WTC11 (cell line): ENCODE data around the gene SOCS6. TPM values are rescaled to one million over a fixed set of nuclear protein-coding genes. Genes with fewer than 3 reads are reported as not detected.
"Not testable (repeated sequence)": the region's sequence is repeated elsewhere in the genome, so short reads cannot be mapped to it uniquely, and the experiment has no call there.

ENCODE experiments used
- ATAC-seq: fragments of 200-7000 bp; cut with Tn5 transposase; 2 replicates; pipeline ENCODE4 v1.10.0; 2021; ENCODE audit warnings: mild to moderate bottlenecking, moderate library complexity
- CTCF ChIA-PET: fragments of 300-600 bp; sonication (Branson Sonifier 250); formaldehyde crosslinking; loops from one replicate; lab custom pipeline; 2021; ENCODE audit warnings: antibody characterized with exemption; lab: Charles Lee
- POLR2A ChIA-PET: fragments of 350-600 bp; sonication (Branson Sonifier 250); formaldehyde crosslinking; loops from one replicate; lab custom pipeline; 2021; ENCODE audit warnings: antibody characterized with exemption; lab: Charles Lee
- DNase-seq: peaks from one replicate; pipeline ENCODE4 v3.0.0; 2021; ENCODE audit warnings: low spot score
- H3K27ac Mint-ChIP-seq: 2 replicates; pipeline ENCODE4 v1.8.0; 2021; ENCODE audit warnings: mixed read lengths
- H3K27me3 Mint-ChIP-seq: 2 replicates; pipeline ENCODE4 v1.8.0; 2021; ENCODE audit warnings: low read depth, mild to moderate bottlenecking, moderate library complexity, mixed read lengths
- H3K36me3 Mint-ChIP-seq: 2 replicates; pipeline ENCODE4 v1.8.0; 2021; ENCODE audit warnings: mixed read lengths
- H3K4me1 Mint-ChIP-seq: 2 replicates; pipeline ENCODE4 v1.8.0; 2022; ENCODE audit warnings: mixed read lengths
- H3K4me3 Mint-ChIP-seq: 2 replicates; pipeline ENCODE4 v1.8.0; 2021; ENCODE audit warnings: mild to moderate bottlenecking, moderate library complexity, mixed read lengths
- H3K9me3 Mint-ChIP-seq: 2 replicates; pipeline ENCODE4 v1.8.0; 2021; ENCODE audit warnings: mixed read lengths
- CBFB ChIP-seq: sonication (generic); formaldehyde crosslinking; IDR thresholded peaks from 2 replicates; pipeline ENCODE4 v1.8.1; 2022; ENCODE audit warnings: mild to moderate bottlenecking, low read depth, missing genetic modification reagents
- CREB1 ChIP-seq: sonication (generic); formaldehyde crosslinking; IDR thresholded peaks from 2 replicates; pipeline ENCODE4 v1.8.0; 2023; ENCODE audit warnings: mild to moderate bottlenecking, missing genetic modification reagents
- EMX1 ChIP-seq: fragments of 250-450 bp; sonication (Bioruptor Pico); IDR thresholded peaks from 2 replicates; pipeline ENCODE4 v1.8.0; 2021; ENCODE audit warnings: mild to moderate bottlenecking
- ETV6 ChIP-seq: sonication (generic); formaldehyde crosslinking; IDR thresholded peaks from 2 replicates; pipeline ENCODE4 v1.8.1; 2022; ENCODE audit warnings: mild to moderate bottlenecking, missing genetic modification reagents
- FOXP1 ChIP-seq: sonication (generic); formaldehyde crosslinking; IDR thresholded peaks from 2 replicates; pipeline ENCODE4 v1.8.0; 2022; ENCODE audit warnings: missing genetic modification reagents, mild to moderate bottlenecking, moderate library complexity, borderline replicate concordance
- GABPB1 ChIP-seq: sonication (generic); formaldehyde crosslinking; IDR thresholded peaks from 2 replicates; pipeline ENCODE4 v1.8.1; 2023; ENCODE audit warnings: mild to moderate bottlenecking, missing genetic modification reagents
- JUN ChIP-seq: sonication (generic); formaldehyde crosslinking; IDR thresholded peaks from 2 replicates; pipeline ENCODE4 v1.8.0; 2023; ENCODE audit warnings: mild to moderate bottlenecking, missing genetic modification reagents
- NFATC4 ChIP-seq: fragments of 250-450 bp; sonication (Bioruptor Pico); IDR thresholded peaks from 2 replicates; pipeline ENCODE4 v1.9.0; 2021; ENCODE audit warnings: mild to moderate bottlenecking
- NR3C1 ChIP-seq: sonication (generic); formaldehyde crosslinking; conservative IDR thresholded peaks from 2 replicates; pipeline ENCODE4 v1.8.1; 2023; ENCODE audit warnings: low read depth, mild to moderate bottlenecking, missing genetic modification reagents
- OVOL2 ChIP-seq: fragments of 250-450 bp; sonication (Bioruptor Pico); IDR thresholded peaks from 2 replicates; pipeline ENCODE4 v1.9.0; 2021; ENCODE audit warnings: mild to moderate bottlenecking, borderline replicate concordance
- PRDM15 ChIP-seq: sonication (generic); formaldehyde crosslinking; IDR thresholded peaks from 2 replicates; pipeline ENCODE4 v1.8.0; 2022; ENCODE audit warnings: missing genetic modification reagents
- PRRX2 ChIP-seq: fragments of 250-450 bp; sonication (Bioruptor Pico); IDR thresholded peaks from 2 replicates; pipeline ENCODE4 v1.8.0; 2021; ENCODE audit warnings: mild to moderate bottlenecking
- RORB ChIP-seq: fragments of 250-450 bp; sonication (Bioruptor Pico); IDR thresholded peaks from 2 replicates; pipeline ENCODE4 v1.9.0; 2021; ENCODE audit warnings: mild to moderate bottlenecking
- TEAD1 ChIP-seq: sonication (generic); formaldehyde crosslinking; IDR thresholded peaks from 2 replicates; pipeline ENCODE4 v1.8.0; 2022; ENCODE audit warnings: mild to moderate bottlenecking, missing genetic modification reagents
- TP53 ChIP-seq: sonication (generic); formaldehyde crosslinking; IDR thresholded peaks from 2 replicates; pipeline ENCODE4 v1.8.1; 2023; ENCODE audit warnings: mild to moderate bottlenecking, missing genetic modification reagents
- USF1 ChIP-seq: sonication (generic); formaldehyde crosslinking; IDR thresholded peaks from 2 replicates; pipeline ENCODE4 v1.8.0; 2022; ENCODE audit warnings: mild to moderate bottlenecking, missing genetic modification reagents
- USF2 ChIP-seq: sonication (generic); formaldehyde crosslinking; IDR thresholded peaks from 2 replicates; pipeline ENCODE4 v1.8.1; 2023; ENCODE audit warnings: mild to moderate bottlenecking, missing genetic modification reagents, moderate library complexity
- ZNF138 ChIP-seq: sonication (generic); formaldehyde crosslinking; conservative IDR thresholded peaks from 2 replicates; pipeline ENCODE4 v1.8.1; 2022; ENCODE audit warnings: mild to moderate bottlenecking, moderate library complexity, missing genetic modification reagents
- ZNF263 ChIP-seq: sonication (generic); formaldehyde crosslinking; IDR thresholded peaks from 2 replicates; pipeline ENCODE4 v1.8.1; 2022; ENCODE audit warnings: low read depth, mild to moderate bottlenecking, moderate library complexity, missing genetic modification reagents
- ZNF423 ChIP-seq: fragments of 250-450 bp; sonication (Bioruptor Pico); IDR thresholded peaks from 2 replicates; pipeline ENCODE4 v2.1.2; 2022; ENCODE audit warnings: mild to moderate bottlenecking, moderate library complexity
- ZNF425 ChIP-seq: fragments of 250-450 bp; sonication (Bioruptor Pico); conservative IDR thresholded peaks from 2 replicates; pipeline ENCODE4 v1.9.0; 2021; ENCODE audit warnings: mild to moderate bottlenecking
- total RNA-seq: library from RNA; stranded (reverse); gene quantifications from 3 replicates; pipeline ENCODE4 v1.2.3, GENCODE V29; 2021
- TF ChIP-seq, protein P1 (sequence below): sonication (generic); formaldehyde crosslinking; conservative IDR thresholded peaks from 2 replicates; pipeline ENCODE4 v1.8.1; 2022; ENCODE audit warnings: mild to moderate bottlenecking, missing genetic modification reagents
- TF ChIP-seq, protein P2 (sequence below): sonication (generic); formaldehyde crosslinking; IDR thresholded peaks from 2 replicates; pipeline ENCODE4 v1.8.1; 2023; ENCODE audit warnings: mild to moderate bottlenecking, missing genetic modification reagents

Gene SOCS6
- total RNA-seq, 1 experiment from 2014 or later: 16.5 TPM

DNA sequence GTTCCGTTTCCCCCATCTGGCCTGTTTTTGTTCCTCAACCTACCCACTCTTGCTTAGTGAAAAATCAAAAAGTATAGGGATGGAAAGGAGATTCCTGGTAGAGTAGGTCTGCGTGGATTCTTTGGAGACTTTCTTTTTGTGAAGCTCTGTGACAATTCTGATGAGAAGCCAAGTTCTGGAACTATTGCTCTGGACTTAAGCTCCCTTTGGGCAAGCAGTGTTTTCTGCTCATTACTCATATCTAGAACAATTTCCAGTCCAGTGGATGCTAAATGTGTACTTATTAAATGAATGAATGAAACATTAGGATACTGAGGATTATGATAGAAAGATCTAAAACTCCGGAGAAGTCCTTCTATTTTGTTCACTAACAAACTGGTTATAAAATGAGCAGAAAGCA lies 76.5 kb downstream of the SOCS6 start (continued):
- no peak for TF ChIP-seq USF1

GRCh38 chr18:70366174-70366573 lies 77.3 kb downstream of the SOCS6 start:
- TF ChIP-seq ETV6 (CRISPR knock-in tag) (no peak), ZNF423 (CRISPR knock-in tag) (peak; percentile 14; the same call in 1 of the 2 replicates), TEAD1 (CRISPR knock-in tag) (peak; percentile 50; the same call in 1 of the 2 replicates)
- no peaks in the 10 kb centered on the region for H3K36me3 Mint-ChIP-seq
- peaks cover 32% of the 10 kb centered on the region for H3K4me1 Mint-ChIP-seq
- peaks cover 8% of the 10 kb centered on the region for H3K9me3 Mint-ChIP-seq
- H3K4me3 Mint-ChIP-seq: peak overlapping the region; percentile 25; the same call in 1 of the 2 replicates
- ChIA-PET POLR2A (no interaction called here), CTCF (interaction anchor here (0.9 to 1.9 kb wide), 2 partner anchors 68 to 89 kb away, joined by 3 to 6 read pairs; no protein-coding TSS in a partner anchor)
- H3K27ac Mint-ChIP-seq: peak overlapping the region; percentile 86
- peak; percentile 96 for ATAC-seq
- peak; percentile 16 for DNase-seq
- H3K27me3 Mint-ChIP-seq: no peaks in the 10 kb centered on the region

- H3K27ac Mint-ChIP-seq: peak overlapping the region; percentile 86
- ATAC-seq: peak; percentile 6; the same call in 1 of the 2 replicates
- POLR2A ChIA-PET: no interaction called here
These were observed 77.8 kb downstream of the SOCS6 start for GRCh38 chr18:70366670-70367069.

DNA sequence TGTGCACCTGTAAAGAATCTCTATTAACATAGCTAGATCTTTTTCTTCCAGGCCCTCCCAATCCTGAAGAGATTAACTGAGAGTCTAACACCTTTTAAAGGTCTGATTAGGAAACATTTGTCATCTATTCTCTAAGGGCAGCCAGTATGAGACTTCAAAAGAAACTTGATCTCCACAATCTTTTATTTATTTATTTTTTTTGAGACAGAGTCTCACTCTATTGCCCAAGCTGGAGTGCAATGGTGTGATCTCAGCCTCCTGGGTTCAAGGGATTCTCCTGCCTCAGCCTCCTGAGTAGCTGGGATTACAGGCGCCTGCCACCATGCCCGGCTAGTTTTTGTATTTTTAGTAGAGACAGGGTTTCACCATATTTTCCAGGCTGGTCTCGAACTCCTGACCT lies 78.5 kb downstream of the SOCS6 start:
- ATAC-seq: not testable (repeated sequence)

More at GRCh38 chr18:70366670-70367069, 77.8 kb downstream of the SOCS6 start:
- Mint-ChIP-seq H3K4me3 (no peak overlapping the region), H3K36me3 (no peaks in the 10 kb centered on the region), H3K9me3 (peaks cover 8% of the 10 kb centered on the region), H3K4me1 (peaks cover 32% of the 10 kb centered on the region), H3K27me3 (no peaks in the 10 kb centered on the region)
- TF ChIP-seq, protein P1, sequence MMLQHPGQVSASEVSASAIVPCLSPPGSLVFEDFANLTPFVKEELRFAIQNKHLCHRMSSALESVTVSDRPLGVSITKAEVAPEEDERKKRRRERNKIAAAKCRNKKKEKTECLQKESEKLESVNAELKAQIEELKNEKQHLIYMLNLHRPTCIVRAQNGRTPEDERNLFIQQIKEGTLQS (CRISPR knock-in tag): no peak
- TF ChIP-seq, protein P2, sequence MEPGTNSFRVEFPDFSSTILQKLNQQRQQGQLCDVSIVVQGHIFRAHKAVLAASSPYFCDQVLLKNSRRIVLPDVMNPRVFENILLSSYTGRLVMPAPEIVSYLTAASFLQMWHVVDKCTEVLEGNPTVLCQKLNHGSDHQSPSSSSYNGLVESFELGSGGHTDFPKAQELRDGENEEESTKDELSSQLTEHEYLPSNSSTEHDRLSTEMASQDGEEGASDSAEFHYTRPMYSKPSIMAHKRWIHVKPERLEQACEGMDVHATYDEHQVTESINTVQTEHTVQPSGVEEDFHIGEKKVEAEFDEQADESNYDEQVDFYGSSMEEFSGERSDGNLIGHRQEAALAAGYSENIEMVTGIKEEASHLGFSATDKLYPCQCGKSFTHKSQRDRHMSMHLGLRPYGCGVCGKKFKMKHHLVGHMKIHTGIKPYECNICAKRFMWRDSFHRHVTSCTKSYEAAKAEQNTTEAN (CRISPR knock-in tag): no peak
- TF ChIP-seq ZNF263 (CRISPR knock-in tag) (no peak), TP53 (no peak), CBFB (CRISPR knock-in tag) (no peak), OVOL2 (CRISPR knock-in tag) (no peak), ZNF138 (CRISPR knock-in tag) (no peak), JUN (CRISPR knock-in tag) (no peak), PRRX2 (CRISPR knock-in tag) (no peak), FOXP1 (CRISPR knock-in tag) (no peak), GABPB1 (CRISPR knock-in tag) (no peak), CREB1 (CRISPR knock-in tag) (no peak), NR3C1 (no peak), RORB (CRISPR knock-in tag) (no peak), EMX1 (CRISPR knock-in tag) (no peak), NFATC4 (no peak), ZNF425 (no peak), PRDM15 (CRISPR knock-in tag) (no peak), USF2 (no peak)
- DNase-seq: no peak
- CTCF ChIA-PET: interaction anchor here (0.9 to 1.9 kb wide), 2 partner anchors 67 to 88 kb away, joined by 3 to 6 read pairs; no protein-coding TSS in a partner anchor

More for the DNA sequence above, 78.5 kb downstream of the SOCS6 start:
- CTCF ChIA-PET, H3K36me3 Mint-ChIP-seq, DNase-seq, H3K27me3 Mint-ChIP-seq, POLR2A ChIA-PET, H3K9me3 Mint-ChIP-seq, H3K4me3 Mint-ChIP-seq: not testable (repeated sequence)
- Mint-ChIP-seq H3K4me1 (peaks cover 32% of the 10 kb centered on the region), H3K27ac (peak overlapping the region; percentile 86; the same call in 1 of the 2 replicates)
